WERI-Rb-1 (cell line): ENCODE measurements around the gene SVIP.

Experiments
- DNase-seq: peaks from one replicate; pipeline ENCODE4 v3.0.0-alpha.2; 2020
- H3K27ac ChIP-seq: fragments of 250-450 bp; sonication (Bioruptor Pico); 2 replicates; pipeline ENCODE4 v1.5.1; 2020; ENCODE audit warnings: mild to moderate bottlenecking, moderate library complexity
- H3K27me3 ChIP-seq: fragments of 250-450 bp; sonication (Bioruptor Pico); 2 replicates; pipeline ENCODE4 v1.5.1; 2021; ENCODE audit warnings: mild to moderate bottlenecking, low read depth, moderate library complexity; ENCODE audit not compliant: insufficient read depth, severe bottlenecking
- H3K36me3 ChIP-seq: fragments of 250-450 bp; sonication (Bioruptor Pico); 2 replicates; pipeline ENCODE4 v1.5.1; 2020; ENCODE audit warnings: mild to moderate bottlenecking, moderate library complexity
- H3K4me3 ChIP-seq: 2 replicates; pipeline ENCODE4 v1.5.1; 2011; ENCODE audit warnings: low read depth, mild to moderate bottlenecking, control low read depth, low read length
- H3K9me3 ChIP-seq: fragments of 250-450 bp; sonication (Bioruptor Pico); 2 replicates; pipeline ENCODE4 v1.5.1; 2021; ENCODE audit warnings: mild to moderate bottlenecking, moderate library complexity; ENCODE audit not compliant: severe bottlenecking
- CTCF ChIP-seq: IDR thresholded peaks from 2 replicates; pipeline ENCODE4 v1.5.1; 2011; ENCODE audit warnings: low read depth, mild to moderate bottlenecking, control low read depth, inconsistent platforms, low read length

Gene SVIP

GRCh38 chr11:22779850-22780249 is 49.8 kb downstream of the SVIP start:
- Histone ChIP-seq H3K27ac (no peak overlapping the region), H3K27me3 (no peaks in the 10 kb centered on the region), H3K9me3 (no peaks in the 10 kb centered on the region), H3K4me3 (no peak overlapping the region), H3K36me3 (no peaks in the 10 kb centered on the region)
- no peak for DNase-seq
- TF ChIP-seq CTCF, result no peak

GRCh38 chr11:22778642-22779041 is 51.0 kb downstream of the SVIP start:
- Histone ChIP-seq H3K36me3 (no peaks in the 10 kb centered on the region), H3K9me3 (no peaks in the 10 kb centered on the region), H3K27me3 (no peaks in the 10 kb centered on the region), H3K4me3 (no peak overlapping the region), H3K27ac (no peak overlapping the region)
- DNase-seq, result no peak
- TF ChIP-seq CTCF, result no peak

- Histone ChIP-seq H3K27ac (no peak overlapping the region), H3K36me3 (no peaks in the 10 kb centered on the region), H3K4me3 (no peak overlapping the region), H3K27me3 (no peaks in the 10 kb centered on the region), H3K9me3 (no peaks in the 10 kb centered on the region)
- no peak for TF ChIP-seq CTCF
- DNase-seq, result no peak
Measured at GRCh38 chr11:22775248-22775647, 54.4 kb downstream of the SVIP start.

GRCh38 chr11:22774716-22775115 is 54.9 kb downstream of the SVIP start:
- no peaks in the 10 kb centered on the region for H3K9me3 ChIP-seq
- no peak for DNase-seq
- H3K27ac ChIP-seq, result no peak overlapping the region
- no peak for TF ChIP-seq CTCF
- H3K27me3 ChIP-seq, result no peaks in the 10 kb centered on the region
- no peak overlapping the region for H3K4me3 ChIP-seq
- no peaks in the 10 kb centered on the region for H3K36me3 ChIP-seq

- Histone ChIP-seq H3K36me3 (no peaks in the 10 kb centered on the region), H3K4me3 (no peak overlapping the region), H3K9me3 (no peaks in the 10 kb centered on the region), H3K27ac (no peak overlapping the region), H3K27me3 (no peaks in the 10 kb centered on the region)
- TF ChIP-seq CTCF, result no peak
- DNase-seq, result no peak
Measured at GRCh38 chr11:22769081-22769480, 60.5 kb downstream of the SVIP start.
